ENCODE data around the gene ITSN1. TPM values are rescaled to one million over a fixed set of nuclear protein-coding genes. Genes with fewer than 3 reads are reported as not detected.

The ITSN1 gene
- total RNA-seq, 1 donor from 2014 or later, result 41.9 TPM

- Histone ChIP-seq H3K9me3 (replicated peaks) (no peaks in the 10 kb centered on the region), H3K4me1 (peaks cover 63% of the 10 kb centered on the region), H3K27ac (replicated peaks) (peak overlapping the region; percentile 95), H3K36me3 (peaks cover 46% of the 10 kb centered on the region), H3K4me3 (peak overlapping the region; percentile 89), H3K27me3 (ENCODE audit: low read depth) (no peaks in the 10 kb centered on the region)
- intact Hi-C loops (cut with micrococcal nuclease), result loop anchor here (10.0 kb wide), 1 partner anchor 291 kb away; no protein-coding TSS in a partner anchor
- no peak for TF ChIP-seq CTCF (IDR thresholded peaks at IDR 0.05; ENCODE audit: borderline replicate concordance)
- no peak for DNase-seq
Measured at GRCh38 chr21:33914188-33914587, 271.9 kb downstream of the ITSN1 start.

GRCh38 chr21:33915368-33916199, 273.3 kb downstream of the ITSN1 start, which contains the start of gene ATP5PO:
Gene ATP5PO (minus strand): TSS chr21:33915804. CDS start chr21:33915763, 41 bp downstream.
- intact Hi-C loops (cut with micrococcal nuclease), result loop anchor here (10.0 kb wide), 1 partner anchor 289 kb away; no protein-coding TSS in a partner anchor
- H3K36me3 ChIP-seq, result peaks cover 32% of the 10 kb centered on the region
- peaks cover 52% of the 10 kb centered on the region for H3K4me1 ChIP-seq
- TF ChIP-seq CTCF (IDR thresholded peaks at IDR 0.05; ENCODE audit: borderline replicate concordance), result no peak
- H3K27me3 ChIP-seq (ENCODE audit: low read depth), result no peaks in the 10 kb centered on the region
- H3K4me3 ChIP-seq, result peak within 1 kb of the TSS; percentile 89
- H3K9me3 ChIP-seq (replicated peaks), result no peaks in the 10 kb centered on the region
- H3K27ac ChIP-seq (replicated peaks), result peak within 1 kb of the TSS; percentile 95
- peak; percentile 98 for DNase-seq

GRCh38 chr21:33916200-33916567, 273.9 kb downstream of the ITSN1 start:
- Histone ChIP-seq H3K27ac (replicated peaks) (peak overlapping the region; percentile 95), H3K27me3 (ENCODE audit: low read depth) (no peaks in the 10 kb centered on the region), H3K4me3 (peak overlapping the region; percentile 89), H3K36me3 (peaks cover 26% of the 10 kb centered on the region), H3K4me1 (peaks cover 46% of the 10 kb centered on the region), H3K9me3 (replicated peaks) (no peaks in the 10 kb centered on the region)
- intact Hi-C loops (cut with micrococcal nuclease), result loop anchor here (10.0 kb wide), 1 partner anchor 289 kb away; no protein-coding TSS in a partner anchor
- no peak for TF ChIP-seq CTCF (IDR thresholded peaks at IDR 0.05; ENCODE audit: borderline replicate concordance)
- DNase-seq, result no peak

- H3K27ac ChIP-seq (replicated peaks), result no peak overlapping the region
- no peaks in the 10 kb centered on the region for H3K27me3 ChIP-seq (ENCODE audit: low read depth)
- no peak overlapping the region for H3K4me3 ChIP-seq
- H3K4me1 ChIP-seq, result peaks cover 36% of the 10 kb centered on the region
- H3K36me3 ChIP-seq, result peaks cover 13% of the 10 kb centered on the region
- TF ChIP-seq CTCF (IDR thresholded peaks at IDR 0.05; ENCODE audit: borderline replicate concordance), result no peak
- intact Hi-C loops (cut with micrococcal nuclease), result loop anchor here (10.0 kb wide), 1 partner anchor 287 kb away; no protein-coding TSS in a partner anchor
- DNase-seq, result no peak
- no peaks in the 10 kb centered on the region for H3K9me3 ChIP-seq (replicated peaks)
Measured at GRCh38 chr21:33917421-33917820, 275.1 kb downstream of the ITSN1 start.

GRCh38 chr21:33924079-33924765, 281.9 kb downstream of the ITSN1 start:
- H3K27me3 ChIP-seq (ENCODE audit: low read depth), result no peaks in the 10 kb centered on the region
- TF ChIP-seq CTCF (IDR thresholded peaks at IDR 0.05; ENCODE audit: borderline replicate concordance), result peak; percentile 94
- H3K27ac ChIP-seq (replicated peaks), result no peak overlapping the region
- intact Hi-C loops (cut with micrococcal nuclease), result loop anchor here (5.0 kb wide), 1 partner anchor 423 kb away; no protein-coding TSS in a partner anchor
- H3K36me3 ChIP-seq, result no peaks in the 10 kb centered on the region
- no peak overlapping the region for H3K4me3 ChIP-seq
- peaks cover 8% of the 10 kb centered on the region for H3K4me1 ChIP-seq
- no peaks in the 10 kb centered on the region for H3K9me3 ChIP-seq (replicated peaks)
- DNase-seq, result peak; percentile 88
